GM18870 (cell line): ENCODE data around the gene QSOX1.
"Not testable (repeated sequence)": the region's sequence is repeated elsewhere in the genome, so short reads cannot be mapped to it uniquely, and the experiment has no call there.

Experiments used
- ATAC-seq: cut with Tn5 transposase; IDR thresholded peaks from one replicate; pipeline ENCODE4 v1.9.1; 2021; ENCODE audit warnings: moderate library complexity; ENCODE audit not compliant: unreplicated experiment

The QSOX1 gene

DNA sequence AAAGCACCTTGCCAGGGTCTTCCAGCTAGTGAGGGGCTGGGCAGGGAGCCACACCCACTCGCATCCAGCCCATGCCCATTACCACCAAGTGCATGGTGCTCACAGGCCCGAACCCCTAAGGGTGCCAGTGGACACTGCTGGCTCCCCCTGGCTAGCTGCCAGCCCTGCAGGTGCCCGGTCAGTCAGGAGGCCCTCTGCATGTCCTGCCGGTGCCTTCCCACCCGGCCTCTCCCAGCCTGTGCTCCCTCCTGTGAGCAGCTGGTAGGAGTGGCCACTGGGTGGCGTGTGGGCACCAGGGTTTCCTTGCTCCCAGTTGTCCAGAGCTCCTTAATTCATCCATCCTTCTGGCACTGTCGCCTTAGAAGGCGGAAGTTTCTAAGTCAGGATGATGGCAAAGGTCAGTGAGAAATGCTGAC is 33.4 kb downstream of the QSOX1 start:
- no peak for ATAC-seq

DNA sequence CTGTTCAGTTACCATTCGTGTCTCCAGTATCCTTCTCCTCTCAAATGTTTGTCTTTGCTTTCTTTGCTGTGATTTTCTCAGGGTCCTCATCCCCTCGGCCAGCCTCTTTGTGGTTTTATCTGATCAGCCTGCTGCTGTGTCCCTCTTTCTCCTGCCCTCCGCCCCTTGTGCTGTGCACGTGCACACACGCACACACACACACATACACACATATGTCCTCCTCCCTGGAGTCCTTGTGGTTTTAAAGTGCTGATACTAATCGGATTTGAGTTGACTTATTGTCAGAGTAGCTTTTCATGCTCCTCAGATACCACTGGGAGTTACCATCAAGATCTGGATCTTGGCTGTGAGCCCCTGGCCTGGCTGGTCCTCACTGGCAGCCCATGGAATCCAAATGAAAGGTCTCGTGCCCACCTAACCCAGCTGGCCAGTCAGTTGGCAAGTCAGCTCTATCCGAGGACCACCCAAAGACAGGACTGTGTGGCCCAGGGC is 34.1 kb downstream of the QSOX1 start:
- no peak for ATAC-seq

DNA sequence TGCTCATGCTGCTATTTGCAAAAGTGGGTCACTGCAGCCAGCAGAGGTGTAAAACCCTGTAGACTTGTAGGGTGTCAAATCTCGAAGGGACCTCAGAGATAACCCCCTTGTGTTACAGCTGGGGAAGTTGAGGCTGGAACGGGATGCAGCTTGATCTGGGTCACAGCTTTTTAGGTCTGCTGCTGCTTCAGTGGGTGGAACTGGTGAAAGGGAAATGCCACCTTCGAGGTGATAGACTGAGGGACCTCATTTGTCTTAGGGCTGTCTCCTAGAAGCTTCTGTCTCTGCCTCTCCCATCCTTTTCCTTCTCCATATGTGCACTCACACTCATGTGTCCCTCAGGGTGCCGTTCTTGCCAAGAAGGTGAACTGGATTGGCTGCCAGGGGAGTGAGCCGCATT is 35.4 kb downstream of the QSOX1 start:
- ATAC-seq: no peak

DNA sequence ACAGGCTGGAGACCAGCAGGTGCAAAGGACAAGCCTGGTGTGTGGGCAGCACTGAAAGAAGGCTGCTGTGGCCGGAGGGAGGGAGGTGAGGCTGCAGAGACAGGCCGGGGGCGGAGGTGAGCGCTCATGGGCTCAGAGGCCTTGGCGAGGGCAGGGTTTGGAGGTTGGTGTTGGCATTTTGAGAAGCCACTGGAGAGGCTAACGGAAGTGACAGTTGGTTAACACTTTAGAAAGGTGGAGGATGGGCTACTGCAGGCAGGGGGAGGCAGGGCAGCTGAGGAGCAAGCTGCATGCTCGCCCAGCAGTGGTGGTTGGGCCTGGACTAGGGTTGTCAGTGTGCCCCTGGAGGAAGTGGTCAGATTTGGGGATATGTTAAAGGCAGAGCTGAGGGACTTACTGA is 37.5 kb downstream of the QSOX1 start:
- no peak for ATAC-seq

DNA sequence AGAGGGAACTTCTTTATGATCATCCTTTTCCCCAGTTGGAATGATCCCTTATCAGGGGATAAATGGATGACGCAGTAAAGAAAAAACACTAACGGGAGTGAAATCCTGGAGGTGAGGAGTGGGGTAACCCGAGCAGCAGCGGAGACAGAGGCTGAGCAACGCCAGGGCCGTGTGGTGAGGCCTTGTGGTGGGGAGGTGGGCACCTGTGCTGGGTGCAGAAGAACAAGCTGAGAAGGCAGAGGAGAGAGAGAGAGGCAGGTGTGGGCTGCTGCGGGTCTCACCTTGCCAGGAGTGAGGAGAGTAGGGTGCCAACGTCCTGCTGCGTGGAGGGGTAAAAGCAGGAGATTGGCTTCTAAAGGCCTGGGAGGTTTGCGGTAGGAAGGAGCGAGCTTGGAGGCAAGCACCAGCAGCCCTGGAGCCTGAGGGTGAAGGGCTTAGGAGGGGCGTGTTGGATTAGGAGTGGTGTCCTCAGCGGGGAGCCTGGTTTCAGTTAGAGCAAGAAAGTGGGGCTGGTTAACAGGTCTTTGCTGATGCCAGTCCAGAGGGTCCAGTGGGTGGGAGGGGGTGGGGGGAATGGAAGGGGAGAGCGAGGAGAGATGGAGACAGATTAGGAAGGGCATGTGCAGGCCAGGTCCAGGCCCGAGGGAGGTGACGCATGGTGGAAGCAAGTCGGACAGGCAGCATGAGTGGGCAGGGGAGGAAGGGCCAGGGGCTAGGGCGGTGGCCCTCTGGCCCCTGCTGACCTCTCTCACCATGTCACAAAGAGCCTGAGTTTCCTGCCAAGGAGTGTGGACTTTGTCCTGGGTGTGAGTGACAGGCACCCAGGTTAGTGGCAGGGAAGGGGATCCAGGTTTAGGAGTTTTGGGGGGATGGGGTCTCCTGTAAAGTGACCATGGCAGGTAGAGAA is 38.7 kb downstream of the QSOX1 start:
- no peak for ATAC-seq

DNA sequence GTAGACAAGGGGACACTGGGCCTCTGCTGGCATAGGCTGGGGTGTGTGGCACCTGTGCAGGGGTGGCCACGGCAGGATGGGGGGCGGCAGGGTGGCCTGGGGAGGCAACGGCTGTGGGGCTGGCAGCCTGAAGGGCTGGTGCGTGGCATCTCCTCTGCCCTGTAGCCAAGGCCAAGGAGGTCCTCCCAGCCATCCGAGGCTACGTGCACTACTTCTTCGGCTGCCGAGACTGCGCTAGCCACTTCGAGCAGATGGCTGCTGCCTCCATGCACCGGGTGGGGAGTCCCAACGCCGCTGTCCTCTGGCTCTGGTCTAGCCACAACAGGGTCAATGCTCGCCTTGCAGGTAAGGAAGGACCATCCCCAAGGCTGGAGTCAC is 39.4 kb downstream of the QSOX1 start:
- ATAC-seq: no peak

DNA sequence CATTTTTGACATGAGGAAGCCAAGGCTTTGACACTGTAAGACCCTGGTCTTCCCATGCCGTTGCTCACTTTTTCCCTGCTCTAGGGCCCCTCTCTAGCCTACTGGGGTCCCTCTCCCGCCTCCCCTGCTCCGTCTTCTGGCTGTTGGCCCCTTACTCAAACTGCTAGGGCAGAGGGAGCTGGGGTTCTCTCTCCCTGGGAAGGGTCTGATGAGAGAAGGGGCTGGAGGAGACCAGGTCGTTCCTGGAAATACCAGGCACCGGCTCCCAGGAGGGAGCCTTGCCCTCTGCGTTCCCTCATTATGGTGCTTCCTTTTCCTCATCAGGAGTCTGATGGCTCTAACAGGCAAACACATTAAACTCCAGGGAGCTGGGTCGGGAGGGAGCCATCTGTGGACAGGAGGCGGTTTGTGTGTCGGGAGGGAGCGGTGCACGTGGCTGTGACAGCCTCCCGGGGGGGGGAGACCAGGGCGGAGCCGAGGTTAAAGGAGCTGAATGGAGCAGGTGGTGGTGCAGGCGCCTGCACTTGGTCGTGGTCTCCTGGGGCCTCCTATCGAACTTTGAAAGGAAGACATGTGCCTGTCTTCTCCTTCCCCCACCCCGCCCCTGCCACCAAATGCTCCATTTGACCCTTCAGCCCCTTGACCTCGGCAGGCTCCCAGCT is 40.0 kb downstream of the QSOX1 start:
- ATAC-seq: no peak

DNA sequence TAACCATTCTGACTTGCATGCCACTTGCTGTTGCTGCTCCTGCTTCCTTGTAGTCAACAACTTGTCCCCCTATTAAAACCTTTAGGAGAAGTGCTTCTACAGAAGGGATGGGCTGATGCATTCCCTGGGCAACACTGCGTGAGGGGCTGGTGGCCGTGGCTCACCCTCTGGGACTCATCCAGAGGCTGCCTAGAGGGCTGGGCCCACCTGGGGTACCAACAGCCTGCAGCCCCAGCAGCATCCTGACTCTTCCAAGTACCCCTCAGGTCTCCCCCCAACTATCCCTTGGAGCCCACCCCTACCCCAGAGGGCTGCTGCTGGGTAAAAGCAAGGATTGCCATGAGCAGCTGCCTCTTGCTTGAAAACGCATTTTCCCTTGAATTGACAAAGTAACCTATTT is 40.7 kb downstream of the QSOX1 start:
- ATAC-seq: no peak

DNA sequence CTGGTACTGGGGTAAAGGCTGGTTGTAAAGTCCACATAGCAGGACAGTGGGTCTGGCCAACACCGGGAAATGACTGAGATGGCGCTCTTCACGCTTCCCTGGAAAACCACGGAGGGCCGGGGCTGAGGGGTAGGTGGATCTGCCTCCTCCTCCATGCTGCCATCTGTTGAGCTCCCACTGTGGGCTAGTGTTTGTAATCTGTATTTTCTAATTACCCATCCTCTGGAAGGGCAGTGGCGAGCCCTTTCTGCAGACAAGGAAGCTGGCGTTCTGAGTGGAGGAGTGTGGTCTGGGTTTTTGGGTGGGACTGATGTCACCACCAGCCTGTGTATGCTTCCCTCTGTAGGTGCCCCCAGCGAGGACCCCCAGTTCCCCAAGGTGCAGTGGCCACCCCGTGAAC is 41.2 kb downstream of the QSOX1 start:
- no peak for ATAC-seq

DNA sequence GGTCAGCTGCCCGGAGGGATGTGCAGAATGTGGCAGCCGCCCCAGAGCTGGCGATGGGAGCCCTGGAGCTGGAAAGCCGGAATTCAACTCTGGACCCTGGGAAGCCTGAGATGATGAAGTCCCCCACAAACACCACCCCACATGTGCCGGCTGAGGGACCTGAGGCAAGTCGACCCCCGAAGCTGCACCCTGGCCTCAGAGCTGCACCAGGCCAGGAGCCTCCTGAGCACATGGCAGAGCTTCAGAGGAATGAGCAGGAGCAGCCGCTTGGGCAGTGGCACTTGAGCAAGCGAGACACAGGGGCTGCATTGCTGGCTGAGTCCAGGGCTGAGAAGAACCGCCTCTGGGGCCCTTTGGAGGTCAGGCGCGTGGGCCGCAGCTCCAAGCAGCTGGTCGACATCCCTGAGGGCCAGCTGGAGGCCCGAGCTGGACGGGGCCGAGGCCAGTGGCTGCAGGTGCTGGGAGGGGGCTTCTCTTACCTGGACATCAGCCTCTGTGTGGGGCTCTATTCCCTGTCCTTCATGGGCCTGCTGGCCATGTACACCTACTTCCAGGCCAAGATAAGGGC is 41.9 kb downstream of the QSOX1 start:
- no peak for ATAC-seq

DNA sequence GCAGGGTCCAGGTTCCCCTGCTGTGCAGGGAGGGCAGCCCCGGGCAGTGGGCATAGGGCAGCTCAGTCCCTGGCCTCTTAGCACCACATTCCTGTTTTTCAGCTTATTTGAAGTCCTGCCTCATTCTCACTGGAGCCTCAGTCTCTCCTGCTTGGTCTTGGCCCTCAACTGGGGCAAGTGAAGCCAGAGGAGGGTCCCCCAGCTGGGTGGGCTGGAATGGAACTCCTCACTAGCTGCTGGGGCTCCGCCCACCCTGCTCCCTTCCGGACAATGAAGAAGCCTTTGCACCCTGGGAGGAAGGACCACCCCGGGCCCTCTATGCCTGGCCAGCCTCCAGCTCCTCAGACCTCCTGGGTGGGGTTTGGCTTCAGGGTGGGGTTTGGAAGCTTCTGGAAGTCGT is 42.6 kb downstream of the QSOX1 start:
- ATAC-seq: no peak

DNA sequence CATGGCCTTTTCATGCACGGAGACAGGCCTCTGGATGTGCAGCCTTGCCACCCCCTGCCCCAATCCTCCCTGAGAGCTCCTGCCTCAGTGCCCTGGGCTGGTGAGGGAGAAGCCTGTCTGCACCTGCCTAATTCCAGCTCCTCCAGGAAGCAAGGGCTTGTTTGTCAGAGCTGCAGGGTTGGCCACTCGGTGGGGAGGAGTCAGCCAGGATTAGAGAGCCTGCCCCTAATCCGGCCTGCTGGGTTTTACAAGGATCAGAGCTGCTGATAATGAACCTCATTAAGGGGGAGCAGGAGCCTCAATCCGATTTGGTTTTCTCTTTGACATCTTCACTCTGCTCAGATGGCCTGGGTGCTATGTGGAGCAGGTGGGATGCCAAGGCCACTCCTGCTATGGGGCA is 43.5 kb downstream of the QSOX1 start:
- no peak for ATAC-seq

DNA sequence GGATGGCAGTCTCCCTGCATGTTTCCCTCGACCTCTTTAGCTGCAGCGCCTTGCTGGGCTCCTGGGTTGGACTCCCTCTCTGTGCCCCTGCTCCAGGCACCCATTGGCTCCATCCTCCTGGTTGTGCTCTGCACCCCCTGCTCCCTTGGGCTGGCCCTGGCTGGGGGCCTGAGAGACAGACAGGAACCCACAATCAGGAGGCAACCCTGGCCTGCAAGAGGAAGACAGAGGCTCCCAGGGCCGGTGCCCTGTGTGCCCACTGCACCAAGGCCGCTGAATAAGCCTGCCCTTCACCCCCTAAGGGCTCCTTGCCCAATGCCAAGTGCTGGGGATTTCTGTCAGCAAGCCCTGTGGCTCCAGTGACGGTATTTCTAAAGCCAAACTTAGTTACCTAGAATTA is 43.9 kb downstream of the QSOX1 start:
- ATAC-seq: no peak

DNA sequence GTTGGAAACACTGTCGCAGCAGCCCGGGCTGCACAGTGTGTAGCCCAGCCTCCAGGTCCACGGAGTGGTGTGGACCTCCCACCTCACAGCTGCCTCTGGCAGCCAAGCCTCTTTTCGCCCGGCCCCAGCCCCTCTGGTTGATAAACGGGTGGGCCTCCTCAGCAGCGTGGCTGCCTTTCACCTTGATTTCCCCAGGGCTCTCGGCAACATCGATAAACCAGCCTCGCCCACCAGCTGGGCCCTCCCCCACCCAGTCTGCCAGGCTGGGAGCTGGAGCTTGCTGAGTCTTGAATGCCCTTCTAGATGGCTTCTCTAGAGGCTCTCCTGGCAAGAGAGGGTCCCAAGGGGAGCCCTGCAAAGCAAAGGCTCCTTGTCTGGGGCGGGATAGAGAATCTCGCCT is 44.3 kb downstream of the QSOX1 start:
- no peak for ATAC-seq

DNA sequence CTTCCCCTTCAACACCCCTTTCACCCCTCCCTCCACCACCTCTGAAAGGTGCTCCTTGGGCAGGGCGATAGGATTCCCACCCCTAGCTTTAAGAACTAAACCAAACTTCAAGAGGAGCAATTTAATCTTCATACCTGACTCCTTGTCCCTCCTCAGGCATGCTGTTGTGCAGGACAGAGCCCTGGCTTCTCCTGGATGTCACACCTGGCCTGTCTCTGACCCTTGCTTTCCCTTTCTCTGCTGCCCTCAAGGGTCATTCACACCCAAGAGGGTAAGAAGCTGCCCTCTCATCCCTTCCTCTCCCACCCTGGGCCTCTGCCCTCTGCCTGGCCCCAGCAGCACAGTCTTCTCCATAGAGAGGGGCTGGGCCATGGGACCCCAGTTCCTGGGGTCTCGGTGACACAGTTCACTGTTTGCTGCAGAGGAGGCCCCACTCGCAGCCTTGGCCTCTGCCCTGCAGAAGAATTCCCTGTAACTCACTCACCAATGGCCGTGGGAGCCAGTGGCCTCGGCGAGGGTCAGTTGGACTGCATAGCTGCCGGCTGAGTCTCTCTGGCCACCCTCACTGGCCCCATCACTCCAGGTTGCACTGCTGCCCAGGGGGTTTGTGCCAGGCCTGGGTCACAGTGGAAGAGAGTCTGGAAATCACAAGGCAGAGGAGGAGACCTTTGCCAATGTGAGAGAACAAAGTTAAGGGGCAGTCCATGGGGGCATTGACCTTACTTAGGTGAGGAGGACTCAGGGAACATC is 47.0 kb downstream of the QSOX1 start:
- ATAC-seq: no peak

DNA sequence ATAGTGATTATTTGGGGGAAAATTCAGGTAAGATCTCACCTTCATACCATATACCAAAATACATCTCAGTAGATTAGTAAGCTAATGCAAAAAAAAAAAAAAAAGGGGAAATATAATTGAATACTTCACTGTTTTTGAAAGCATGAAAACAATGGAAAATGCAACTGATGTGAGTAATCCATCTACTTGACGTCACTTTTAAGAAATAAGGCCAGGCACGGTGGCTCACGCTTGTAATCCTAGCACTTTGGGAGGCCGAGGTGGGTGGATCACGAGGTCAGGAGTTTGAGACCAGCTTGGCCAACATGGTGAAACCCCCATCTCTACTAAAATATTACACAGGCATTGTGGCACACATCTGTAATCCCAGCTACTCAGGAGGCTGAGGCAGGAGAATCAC is 47.9 kb downstream of the QSOX1 start:
- not testable (repeated sequence) for ATAC-seq

DNA sequence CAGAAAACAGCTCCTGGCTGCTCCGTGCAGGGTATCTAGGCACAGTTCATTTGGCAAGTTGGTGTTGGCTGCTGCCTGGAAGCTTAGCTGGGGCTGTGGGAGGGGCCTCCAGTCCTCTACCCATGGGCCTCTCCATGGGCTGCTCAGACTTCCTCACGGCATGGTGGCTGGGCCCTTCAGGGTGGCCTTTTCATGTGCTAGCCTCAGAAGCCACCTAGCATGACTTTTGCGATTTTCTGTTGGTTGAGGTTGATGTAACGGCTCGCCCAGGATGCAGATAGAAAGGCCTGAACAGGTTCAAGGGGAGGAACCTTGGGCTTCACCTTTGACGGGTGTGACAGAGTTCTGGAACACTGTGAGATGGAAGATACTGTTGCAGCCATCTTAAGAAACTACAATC is 49.6 kb downstream of the QSOX1 start:
- ATAC-seq: no peak

DNA sequence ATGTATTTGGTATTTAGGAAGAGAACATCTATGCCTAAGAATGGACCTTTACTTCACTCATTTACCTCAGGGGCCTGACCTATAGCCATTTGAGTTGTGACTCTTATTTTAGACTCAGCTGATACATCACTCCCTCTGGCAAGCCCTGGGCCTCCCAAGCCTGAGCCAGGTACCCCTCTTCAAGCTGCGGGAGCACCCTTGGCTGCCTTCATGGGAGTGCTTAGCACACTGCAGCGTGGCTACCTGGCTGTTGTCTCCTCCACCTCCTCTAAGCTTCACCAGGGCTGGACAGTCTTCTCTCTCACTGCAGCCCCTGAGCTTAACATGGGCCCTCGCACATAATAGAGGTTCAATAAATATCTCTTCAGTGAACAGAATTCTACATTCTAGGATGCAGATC is 51.9 kb downstream of the QSOX1 start:
- no peak for ATAC-seq

DNA sequence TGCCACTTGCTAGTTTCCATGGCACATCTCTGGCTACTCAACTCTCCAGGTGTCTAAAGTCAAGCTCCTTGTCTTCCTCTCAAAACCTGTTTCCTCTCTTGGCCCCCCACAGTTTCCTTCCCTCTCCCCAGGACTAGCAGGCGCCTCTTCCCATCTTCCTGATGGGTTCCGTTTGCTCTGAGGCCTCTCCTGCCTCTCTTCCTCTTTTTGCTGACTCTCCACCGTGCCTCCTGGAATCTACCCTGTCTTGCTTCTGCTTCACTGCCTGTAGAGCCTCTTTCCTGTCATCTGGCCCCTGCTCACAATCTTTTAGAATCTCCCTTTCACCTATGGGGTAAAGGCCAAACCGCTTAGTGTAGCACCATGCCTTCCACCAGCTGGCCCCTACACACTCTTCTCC is 53.6 kb downstream of the QSOX1 start:
- no peak for ATAC-seq

DNA sequence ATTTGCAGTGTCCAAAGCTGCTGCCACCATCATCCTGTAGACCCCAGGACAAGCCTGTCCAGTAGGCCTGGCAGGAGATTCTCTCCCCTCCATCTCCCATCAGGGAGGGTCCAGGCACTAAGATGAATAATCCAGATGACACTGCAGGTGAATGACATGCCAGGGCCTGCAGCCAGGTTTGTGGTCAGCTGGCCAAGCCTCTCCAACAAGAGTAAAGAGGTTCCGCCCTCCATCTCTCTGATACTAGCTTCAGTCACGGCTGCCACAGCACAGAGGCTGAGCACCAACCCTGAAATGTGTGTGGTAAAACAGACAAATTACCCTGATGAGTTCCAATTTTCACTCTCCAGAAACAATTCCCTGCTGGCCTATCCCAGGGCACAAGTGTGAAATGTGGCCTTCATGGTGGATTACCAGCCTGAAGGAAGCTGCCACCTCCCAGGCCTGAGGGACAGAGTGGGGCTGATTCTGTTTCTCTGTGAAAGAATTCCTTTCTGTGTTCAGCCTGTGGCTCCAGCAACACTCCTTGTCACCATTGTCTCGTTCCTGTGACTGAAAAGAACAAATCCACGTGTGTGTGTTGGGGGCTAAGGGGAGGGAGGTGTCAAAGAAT is 55.4 kb downstream of the QSOX1 start:
- no peak for ATAC-seq
